Body of pancreas (tissue), 4 donors: ENCODE data around the gene WDR1.

Source experiments
- POLR2A ChIP-seq, 3 donors: fragments of 450-650 bp; IDR thresholded peaks; one replicate each; pipeline ENCODE4 v1.6.1; 2016; ENCODE audit warnings: antibody characterized with exemption in 3 of 3, mild to moderate bottlenecking in 2 of 3
- TF ChIP-seq, protein P1 (sequence below), 7 experiments: fragments of 450-650 bp in 4 of 7; fragments of 200-600 bp in 3 of 7; sonication (generic) in 3 of 7; IDR thresholded peaks; one replicate each; pipeline ENCODE4 v1.5.1; 2016 to 2019; ENCODE audit warnings: antibody characterized with exemption in 7 of 7

DNA sequence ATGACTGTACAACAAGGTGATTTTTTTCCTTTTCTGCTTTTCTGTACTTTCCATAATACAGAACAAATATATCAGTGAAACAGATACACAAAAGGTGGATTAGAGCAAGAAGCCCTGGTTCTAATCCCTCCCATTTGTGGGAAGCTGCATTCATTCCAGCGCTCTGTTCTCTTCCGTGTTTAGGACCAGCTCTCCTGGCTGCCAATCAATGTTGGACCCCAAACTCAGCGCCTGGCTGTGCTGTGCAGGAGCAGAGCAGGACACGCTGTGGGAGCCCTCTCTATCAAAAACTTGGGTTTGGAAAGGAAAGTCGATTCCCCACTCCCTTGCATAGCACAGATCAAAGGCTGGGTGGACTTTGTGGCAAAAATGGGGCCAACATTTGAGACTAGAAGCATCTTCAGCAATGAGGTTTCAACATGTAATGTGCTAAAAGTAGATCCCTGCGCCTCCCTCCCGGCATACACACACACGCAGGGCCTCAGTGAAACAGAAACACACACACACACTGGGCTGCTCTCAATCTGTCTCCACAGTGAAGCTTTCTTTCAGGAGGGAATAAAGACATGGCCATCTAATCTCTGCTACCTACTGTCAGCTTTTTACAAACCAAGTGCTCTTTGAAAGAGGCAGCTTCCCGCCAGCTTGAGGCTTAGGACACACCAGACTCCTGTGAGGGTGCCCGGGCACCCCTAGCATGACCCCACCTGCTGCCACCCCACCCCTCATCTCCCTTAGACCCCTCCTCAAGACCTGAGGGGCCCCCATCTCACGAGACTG, 12.2 kb downstream of the WDR1 start:
- no peak for TF ChIP-seq POLR2A (IDR thresholded peaks at IDR 0.05)
- TF ChIP-seq, protein P1, sequence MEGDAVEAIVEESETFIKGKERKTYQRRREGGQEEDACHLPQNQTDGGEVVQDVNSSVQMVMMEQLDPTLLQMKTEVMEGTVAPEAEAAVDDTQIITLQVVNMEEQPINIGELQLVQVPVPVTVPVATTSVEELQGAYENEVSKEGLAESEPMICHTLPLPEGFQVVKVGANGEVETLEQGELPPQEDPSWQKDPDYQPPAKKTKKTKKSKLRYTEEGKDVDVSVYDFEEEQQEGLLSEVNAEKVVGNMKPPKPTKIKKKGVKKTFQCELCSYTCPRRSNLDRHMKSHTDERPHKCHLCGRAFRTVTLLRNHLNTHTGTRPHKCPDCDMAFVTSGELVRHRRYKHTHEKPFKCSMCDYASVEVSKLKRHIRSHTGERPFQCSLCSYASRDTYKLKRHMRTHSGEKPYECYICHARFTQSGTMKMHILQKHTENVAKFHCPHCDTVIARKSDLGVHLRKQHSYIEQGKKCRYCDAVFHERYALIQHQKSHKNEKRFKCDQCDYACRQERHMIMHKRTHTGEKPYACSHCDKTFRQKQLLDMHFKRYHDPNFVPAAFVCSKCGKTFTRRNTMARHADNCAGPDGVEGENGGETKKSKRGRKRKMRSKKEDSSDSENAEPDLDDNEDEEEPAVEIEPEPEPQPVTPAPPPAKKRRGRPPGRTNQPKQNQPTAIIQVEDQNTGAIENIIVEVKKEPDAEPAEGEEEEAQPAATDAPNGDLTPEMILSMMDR (IDR thresholded peaks at IDR 0.05): no peak
